Lower leg skin (tissue), 4 donors: ENCODE data around the gene TWIST1. TPM values are rescaled to one million over a fixed set of nuclear protein-coding genes. Genes with fewer than 3 reads are reported as not detected.

Source experiments
- DNase-seq, 2 donors: peaks; one replicate each; pipeline ENCODE4 v3.0.0-alpha.2; 2019; ENCODE audit warnings: low spot score in 2 of 2
- H3K4me3 ChIP-seq: fragments of 200-600 bp; sonication (generic); 2 replicates; pipeline ENCODE4 v1.5.1; 2017; ENCODE audit warnings: mild to moderate bottlenecking, low read depth; ENCODE audit not compliant: poor library complexity, severe bottlenecking
- POLR2A ChIP-seq, 2 donors: fragments of 450-650 bp; IDR thresholded peaks; one replicate each; pipeline ENCODE4 v1.6.1; 2016 to 2017; ENCODE audit warnings: antibody characterized with exemption in 2 of 2, mild to moderate bottlenecking in 1 of 2, moderate library complexity in 1 of 2
- WGBS, 2 donors: methylation state at CpG; one replicate each; pipeline ENCODE4 v1.1.5; 2018; 5-methylcytosine and 5-hydroxymethylcytosine counted together
- intact Hi-C: fragments of 100-400 bp; cut with DNase I; formaldehyde crosslinking; loops from one replicate; pipeline ENCODE4 v1.15.0; 2023; ENCODE audit warnings: low total_unique reads
- total RNA-seq, 4 donors: library from RNA; depleted of rRNA; stranded (reverse); fragments of >200 nt; gene quantifications; one replicate each; pipeline ENCODE4 v1.1.0, GENCODE V29; 2016
- TF ChIP-seq, protein P1 (sequence below), 3 donors: fragments of 450-650 bp; IDR thresholded peaks; one replicate each; pipeline ENCODE4 v1.5.1; 2016; ENCODE audit warnings: antibody characterized with exemption in 3 of 3, mild to moderate bottlenecking in 3 of 3, moderate library complexity in 2 of 3

TWIST1 gene
- total RNA-seq, 4 donors from 2014 or later, result 10.6 to 26.4 (median 19.7) TPM

DNA sequence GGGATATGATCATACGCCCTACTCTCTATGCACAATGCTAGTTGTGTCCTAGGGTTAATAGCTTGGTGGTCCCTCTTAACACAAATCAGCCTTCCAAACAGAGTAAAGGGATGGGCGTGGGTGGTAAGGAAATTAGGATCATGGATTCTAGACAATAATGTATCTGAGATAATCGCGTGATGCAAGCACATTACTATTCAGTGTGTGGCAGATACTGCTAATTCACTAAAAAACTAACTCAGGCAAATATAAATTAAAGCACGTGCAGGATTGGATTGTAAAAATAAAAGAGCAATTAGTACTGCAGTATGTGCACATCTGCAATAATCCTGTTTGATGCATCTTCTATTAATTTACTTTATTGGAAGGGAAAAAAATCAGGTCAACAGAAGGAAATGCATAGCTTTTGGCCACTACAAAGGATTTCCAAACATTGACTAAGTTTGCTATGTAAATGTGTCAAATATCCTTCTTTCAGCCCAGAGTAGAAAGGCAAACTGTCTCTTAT lies 22.0 kb downstream of the TWIST1 start:
- H3K4me3 ChIP-seq, result no peak overlapping the region
- TF ChIP-seq, protein P1, sequence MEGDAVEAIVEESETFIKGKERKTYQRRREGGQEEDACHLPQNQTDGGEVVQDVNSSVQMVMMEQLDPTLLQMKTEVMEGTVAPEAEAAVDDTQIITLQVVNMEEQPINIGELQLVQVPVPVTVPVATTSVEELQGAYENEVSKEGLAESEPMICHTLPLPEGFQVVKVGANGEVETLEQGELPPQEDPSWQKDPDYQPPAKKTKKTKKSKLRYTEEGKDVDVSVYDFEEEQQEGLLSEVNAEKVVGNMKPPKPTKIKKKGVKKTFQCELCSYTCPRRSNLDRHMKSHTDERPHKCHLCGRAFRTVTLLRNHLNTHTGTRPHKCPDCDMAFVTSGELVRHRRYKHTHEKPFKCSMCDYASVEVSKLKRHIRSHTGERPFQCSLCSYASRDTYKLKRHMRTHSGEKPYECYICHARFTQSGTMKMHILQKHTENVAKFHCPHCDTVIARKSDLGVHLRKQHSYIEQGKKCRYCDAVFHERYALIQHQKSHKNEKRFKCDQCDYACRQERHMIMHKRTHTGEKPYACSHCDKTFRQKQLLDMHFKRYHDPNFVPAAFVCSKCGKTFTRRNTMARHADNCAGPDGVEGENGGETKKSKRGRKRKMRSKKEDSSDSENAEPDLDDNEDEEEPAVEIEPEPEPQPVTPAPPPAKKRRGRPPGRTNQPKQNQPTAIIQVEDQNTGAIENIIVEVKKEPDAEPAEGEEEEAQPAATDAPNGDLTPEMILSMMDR (IDR thresholded peaks at IDR 0.05), result no peak
- DNase-seq, result no peak
- 52 to 70% methylated on average over 5 of the region's 5 CpGs for WGBS, 2 donors
- intact Hi-C loops, result loop anchor here (5.0 kb wide), 1 partner anchor 403 kb away; no protein-coding TSS in a partner anchor

DNA sequence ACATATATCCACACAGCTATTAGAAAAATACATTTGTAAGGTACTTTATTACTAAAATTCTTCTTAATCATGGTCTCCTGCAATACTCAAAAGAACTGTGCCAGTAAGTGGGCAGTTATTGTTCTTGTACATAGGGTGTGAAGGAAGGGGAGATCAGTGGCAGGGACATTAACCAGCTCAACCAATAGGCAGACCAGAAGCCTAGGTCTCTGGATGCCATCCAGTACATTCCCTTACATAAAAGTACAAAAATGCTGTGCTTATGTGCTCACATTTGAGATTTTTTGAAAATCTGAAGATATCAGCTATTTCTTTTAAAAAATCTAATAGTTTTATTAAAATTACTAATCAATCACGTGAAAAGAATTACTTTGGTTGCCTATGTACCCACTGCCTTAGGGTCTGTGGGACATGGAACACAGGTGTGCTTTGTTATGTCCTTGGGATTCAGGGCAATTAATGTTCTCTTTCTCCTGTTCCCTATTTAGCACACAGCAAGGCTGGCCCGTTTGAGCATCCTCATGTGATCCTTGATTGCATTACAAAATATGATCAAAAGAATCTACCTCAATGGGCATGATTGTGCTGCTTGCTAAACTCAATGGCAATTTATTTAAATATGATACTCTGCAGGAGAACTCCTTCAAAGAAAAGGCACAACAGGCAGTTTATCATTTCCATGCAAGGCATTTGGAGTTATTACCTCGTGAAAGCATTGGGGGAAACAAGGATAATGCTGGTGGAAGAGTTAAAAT lies 22.7 kb downstream of the TWIST1 start:
- TF ChIP-seq, protein P1 (IDR thresholded peaks at IDR 0.05), result no peak
- TF ChIP-seq POLR2A (IDR thresholded peaks at IDR 0.05), result no peak
- H3K4me3 ChIP-seq, result no peak overlapping the region
- no peak for DNase-seq
- 44 to 53% methylated on average over 3 of the region's 3 CpGs for WGBS, 2 donors
- intact Hi-C loops, result loop anchor here (5.0 kb wide), 1 partner anchor 402 kb away; no protein-coding TSS in a partner anchor

DNA sequence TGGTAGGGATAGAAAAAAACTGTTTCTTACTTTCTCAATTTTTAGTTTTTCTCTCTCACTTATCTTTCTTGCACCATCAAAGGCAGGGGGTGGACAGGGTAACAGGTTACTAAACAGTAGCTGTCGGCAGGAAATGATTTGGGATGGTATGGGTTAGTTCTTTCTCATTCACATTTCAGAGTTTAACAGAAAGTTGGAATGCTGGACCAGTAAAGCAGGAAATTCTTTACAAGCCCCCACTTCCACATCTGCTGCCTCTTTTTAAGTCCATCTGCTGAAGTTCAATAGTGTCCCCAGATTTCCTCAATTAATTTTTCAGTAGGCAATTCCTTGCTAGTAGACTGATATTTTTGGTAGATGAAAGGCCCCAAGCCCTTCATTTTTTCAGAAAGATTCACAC lies 23.3 kb downstream of the TWIST1 start:
- 57 to 67% methylated on average over 1 of the region's 1 CpG for WGBS, 2 donors
- no peak overlapping the region for H3K4me3 ChIP-seq
- intact Hi-C loops, result no loop called here
- TF ChIP-seq, protein P1 (IDR thresholded peaks at IDR 0.05), result no peak
- TF ChIP-seq POLR2A (IDR thresholded peaks at IDR 0.05), result no peak
- no peak for DNase-seq

DNA sequence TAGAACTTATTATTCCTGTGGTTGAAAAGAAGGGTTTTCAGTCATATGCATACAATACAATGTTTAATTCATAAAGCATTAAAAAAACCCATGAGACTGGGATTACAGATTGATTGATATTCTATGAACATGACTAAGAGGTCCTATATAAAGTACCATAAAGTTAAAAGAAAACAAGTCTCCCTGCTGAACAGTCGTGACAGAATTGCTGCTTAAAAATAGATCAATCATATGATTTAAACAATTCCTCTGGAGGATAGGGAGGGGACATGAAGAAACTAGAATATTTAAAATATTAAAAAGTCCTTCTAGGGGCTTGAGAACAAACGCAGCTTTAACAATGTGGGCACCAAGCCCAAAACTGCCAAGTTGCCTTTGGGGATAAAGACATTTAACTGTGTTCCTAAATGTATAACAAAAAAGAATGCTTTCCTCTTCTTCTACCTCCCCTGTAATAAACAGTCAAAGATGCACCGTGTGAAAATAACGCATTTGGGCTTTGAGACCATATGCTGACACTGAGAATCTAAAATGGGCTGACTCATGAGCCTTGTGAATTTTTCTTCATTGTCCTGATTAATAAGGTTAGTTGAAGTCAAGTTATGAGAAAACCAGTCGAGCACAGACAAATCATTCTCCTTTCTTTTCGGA lies 25.8 kb downstream of the TWIST1 start:
- intact Hi-C loops, result no loop called here
- DNase-seq, result no peak
- H3K4me3 ChIP-seq, result no peak overlapping the region
- WGBS, 2 donors, result 50 to 55% methylated on average over 6 of the region's 6 CpGs
- TF ChIP-seq POLR2A (IDR thresholded peaks at IDR 0.05), result no peak
- TF ChIP-seq, protein P1 (IDR thresholded peaks at IDR 0.05), result no peak

DNA sequence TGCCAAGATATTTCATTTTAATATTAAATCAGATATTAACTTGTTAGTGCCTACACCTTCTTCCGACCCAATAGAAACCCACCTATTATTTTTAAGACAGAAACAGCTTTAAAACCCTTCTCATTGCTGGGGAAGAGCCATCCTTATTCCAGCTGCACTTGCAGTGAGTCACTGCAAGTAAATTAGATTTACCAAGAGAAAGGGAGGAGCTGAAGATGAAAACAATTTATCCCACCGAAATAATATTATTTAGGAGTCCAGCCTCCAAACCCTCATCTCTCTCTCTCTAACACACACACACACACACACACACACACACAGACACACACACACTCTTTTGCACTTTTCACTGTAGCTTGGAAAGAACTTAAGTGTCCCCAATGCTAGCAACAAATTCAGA lies 26.9 kb downstream of the TWIST1 start:
- intact Hi-C loops, result no loop called here

More for the DNA sequence above, 26.9 kb downstream of the TWIST1 start:
- 67 to 83% methylated on average over 2 of the region's 2 CpGs for WGBS, 2 donors
- H3K4me3 ChIP-seq, result no peak overlapping the region
- DNase-seq, result no peak
- TF ChIP-seq, protein P1 (IDR thresholded peaks at IDR 0.05), result no peak
- no peak for TF ChIP-seq POLR2A (IDR thresholded peaks at IDR 0.05)
